GM15510 (cell line): ENCODE data around the gene ZNF431.

ENCODE experiments used
- POLR2A ChIP-seq: IDR thresholded peaks from 3 replicates; pipeline ENCODE4 v1.6.1; 2011; ENCODE audit warnings: borderline replicate concordance; ENCODE audit not compliant: insufficient read length; ENCODE audit errors: extremely low read depth

ZNF431 gene

DNA sequence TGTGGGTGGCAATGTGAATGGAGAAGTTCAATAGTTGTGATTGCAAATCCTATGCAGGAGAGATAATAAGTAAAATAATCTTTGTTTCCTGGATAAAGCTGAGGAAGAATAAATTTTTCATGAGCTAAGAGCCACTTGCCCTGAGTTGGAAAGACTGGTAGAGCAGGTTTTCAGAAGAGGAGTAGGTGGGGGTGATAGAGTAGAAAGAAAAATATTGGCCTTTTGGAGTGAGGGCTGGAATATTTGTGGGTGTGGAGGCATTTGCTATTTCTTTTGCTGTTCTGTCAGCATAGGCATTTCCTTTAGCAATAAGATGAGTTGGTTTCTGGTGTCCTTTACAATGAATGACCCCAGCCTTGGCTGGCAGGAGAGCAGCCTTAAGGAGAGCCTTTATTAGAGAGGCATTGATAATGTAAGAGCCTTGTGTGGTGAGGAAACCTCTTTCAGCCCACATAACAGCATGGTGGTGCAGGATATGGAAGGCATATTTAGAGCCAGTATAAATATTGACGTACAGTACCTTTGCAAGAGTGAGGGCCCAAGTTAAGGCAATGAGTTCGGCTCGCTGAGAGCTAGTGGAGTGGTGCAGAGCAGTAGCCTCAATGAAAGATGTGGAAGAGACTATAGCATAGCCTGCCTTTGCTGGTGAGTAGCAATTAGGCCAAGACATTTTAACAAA lies 11.6 kb upstream of the ZNF431 start:
- no peak for TF ChIP-seq POLR2A

GRCh38 chr19:21133633-21134032 lies 8.2 kb upstream of the ZNF431 start:
- no peak for TF ChIP-seq POLR2A

GRCh38 chr19:21134934-21135366 lies 6.9 kb upstream of the ZNF431 start:
- no peak for TF ChIP-seq POLR2A

DNA sequence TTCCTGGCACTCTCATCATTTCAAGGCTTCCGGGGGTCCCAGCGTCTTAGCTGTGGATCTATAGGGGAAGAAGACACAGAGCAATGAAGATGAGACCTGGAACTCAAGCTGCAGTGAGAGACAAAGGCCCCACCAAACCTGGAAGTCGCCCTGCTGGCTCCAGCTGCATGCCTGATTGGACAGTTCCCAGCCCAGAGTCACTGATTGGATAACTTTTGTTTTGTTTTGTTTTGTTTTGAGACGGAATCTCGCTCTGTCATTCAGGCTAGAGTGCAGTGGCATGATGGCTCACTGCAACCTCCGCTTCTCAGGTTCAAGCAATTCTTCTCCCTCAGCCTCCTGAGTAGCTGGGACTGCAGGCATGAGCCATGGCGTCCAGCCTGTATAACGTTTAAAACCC lies 6.4 kb upstream of the ZNF431 start:
- TF ChIP-seq POLR2A, result no peak

DNA sequence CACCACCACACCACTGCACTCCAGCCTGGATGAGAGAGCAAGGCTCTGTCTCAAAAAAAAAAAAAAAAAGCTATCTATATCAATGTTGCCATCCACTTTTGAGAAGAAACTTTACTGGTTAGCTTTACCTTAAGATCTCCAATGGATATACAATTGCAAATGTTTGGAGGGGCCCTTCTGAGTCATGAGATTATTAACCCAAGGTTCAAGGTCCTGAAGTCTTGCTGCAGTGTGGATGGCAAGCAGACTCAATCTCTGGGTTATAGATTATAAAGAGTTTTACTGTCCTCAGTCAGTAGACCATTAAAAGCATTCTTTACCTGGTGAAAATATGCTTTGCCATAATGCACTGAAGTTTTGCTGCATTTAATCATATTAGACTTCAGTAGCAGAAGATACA lies 3.7 kb upstream of the ZNF431 start:
- no peak for TF ChIP-seq POLR2A

DNA sequence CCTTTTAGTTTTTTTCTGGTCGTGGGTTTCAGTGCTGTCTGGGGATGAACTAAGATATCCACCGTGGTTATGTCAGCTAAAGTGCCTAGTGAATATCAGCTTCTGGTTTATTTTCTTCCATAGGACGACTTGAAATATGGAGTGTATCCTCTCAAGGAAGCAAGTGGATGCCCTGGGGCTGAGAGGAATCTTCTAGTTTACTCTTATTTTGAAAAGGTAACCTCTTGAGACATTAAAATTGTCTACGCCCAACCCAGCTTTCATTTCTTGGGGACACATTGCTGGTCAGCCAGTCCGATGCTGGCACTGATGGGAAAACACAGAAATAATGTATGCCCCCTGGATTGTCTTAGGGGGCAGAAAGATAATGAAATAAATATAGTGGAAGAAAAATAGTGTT lies 1.6 kb downstream of the ZNF431 start:
- TF ChIP-seq POLR2A, result no peak

DNA sequence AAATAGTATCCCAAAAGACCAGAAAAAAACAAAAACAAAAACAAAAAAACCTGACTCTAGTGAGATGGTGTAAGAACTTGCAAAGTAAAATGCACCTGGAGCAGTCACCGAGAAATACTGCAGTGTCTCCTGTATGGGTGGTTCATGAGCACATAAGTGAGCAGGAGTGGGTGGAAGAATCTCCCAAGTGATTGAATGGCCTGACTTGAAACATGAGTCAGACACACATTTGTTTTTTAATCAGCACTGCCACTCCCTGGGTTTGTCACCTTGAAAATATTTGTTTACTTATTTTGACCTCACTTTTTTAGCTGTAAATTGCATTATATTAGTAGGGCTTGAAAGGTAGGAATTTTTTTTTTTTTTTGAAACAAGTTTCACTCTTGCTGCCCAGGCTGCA lies 2.0 kb downstream of the ZNF431 start:
- TF ChIP-seq POLR2A, result no peak

GRCh38 chr19:21147540-21147939 lies 5.7 kb downstream of the ZNF431 start:
- no peak for TF ChIP-seq POLR2A

DNA sequence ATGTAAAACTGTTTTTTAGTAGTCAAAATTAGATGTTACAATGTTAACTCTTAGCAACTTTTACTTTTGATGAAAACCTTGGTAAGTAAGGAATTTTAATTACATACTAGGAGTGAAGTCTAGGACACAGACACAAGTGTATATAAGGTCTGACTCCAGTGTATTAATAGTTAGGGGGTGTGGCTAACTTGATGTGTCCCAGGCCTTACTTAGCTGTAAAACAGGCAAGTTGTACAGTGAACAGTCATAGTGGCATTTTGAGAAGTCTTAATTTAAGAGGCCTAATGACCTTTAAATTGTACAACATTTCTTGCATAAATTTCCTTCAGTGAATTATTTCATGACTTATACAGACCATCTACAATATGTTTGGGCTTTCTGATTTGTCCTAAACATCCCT lies 6.8 kb downstream of the ZNF431 start:
- TF ChIP-seq POLR2A, result no peak

DNA sequence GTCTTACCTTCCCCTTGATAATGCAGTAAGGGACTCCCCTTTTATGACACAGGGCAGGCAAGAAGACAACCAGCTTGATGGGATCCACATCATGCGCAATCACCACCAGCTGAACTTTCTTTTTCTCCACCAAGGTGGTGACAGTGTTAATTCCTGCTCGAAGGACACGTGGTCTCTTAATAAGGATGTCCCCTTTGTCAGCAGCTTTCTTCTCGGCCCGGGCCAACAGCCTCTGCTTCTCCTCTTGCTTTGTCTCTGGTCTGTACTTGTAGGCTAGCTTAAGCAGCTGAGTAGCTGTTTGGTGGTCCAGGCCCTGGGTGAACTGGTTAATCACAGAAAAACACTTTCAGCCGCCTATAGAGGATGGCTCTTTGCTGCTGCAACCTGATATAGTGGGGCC lies 8.0 kb downstream of the ZNF431 start:
- no peak for TF ChIP-seq POLR2A

- TF ChIP-seq POLR2A, result no peak
Measured at GRCh38 chr19:21151460-21151859, 9.6 kb downstream of the ZNF431 start.

GRCh38 chr19:21158523-21159135 lies 16.8 kb downstream of the ZNF431 start:
- no peak for TF ChIP-seq POLR2A

GRCh38 chr19:21164541-21164940 lies 22.7 kb downstream of the ZNF431 start:
- TF ChIP-seq POLR2A, result no peak

DNA sequence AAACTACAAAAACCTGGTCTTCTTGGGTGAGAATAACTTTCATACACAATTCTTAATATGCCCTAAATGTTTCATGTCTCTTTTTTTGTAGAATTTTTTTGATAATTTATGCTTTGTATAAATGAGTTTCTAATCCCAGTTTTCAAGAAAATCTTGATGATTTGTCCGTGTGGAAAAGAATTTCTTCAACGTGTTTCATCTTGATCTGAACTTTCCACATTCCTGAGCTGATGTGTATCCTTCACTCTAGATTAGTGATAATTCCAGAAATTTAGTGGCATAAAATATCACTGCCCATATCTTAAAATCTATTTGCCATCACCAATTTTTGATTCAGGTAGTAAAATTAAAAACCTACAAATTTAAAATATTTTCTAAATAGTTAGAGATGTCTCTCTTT lies 24.6 kb downstream of the ZNF431 start:
- no peak for TF ChIP-seq POLR2A

- no peak for TF ChIP-seq POLR2A
Measured at GRCh38 chr19:21197590-21198295, 55.9 kb downstream of the ZNF431 start.
